Body of pancreas (tissue), 4 donors: ENCODE data around the gene THBS2.

Experiments
- POLR2A ChIP-seq, 3 donors: fragments of 450-650 bp; IDR thresholded peaks; one replicate each; pipeline ENCODE4 v1.6.1; 2016; ENCODE audit warnings: antibody characterized with exemption in 3 of 3, mild to moderate bottlenecking in 2 of 3
- TF ChIP-seq, protein P1 (sequence below), 7 experiments: fragments of 450-650 bp in 4 of 7; fragments of 200-600 bp in 3 of 7; sonication (generic) in 3 of 7; IDR thresholded peaks; one replicate each; pipeline ENCODE4 v1.5.1; 2016 to 2019; ENCODE audit warnings: antibody characterized with exemption in 7 of 7

DNA sequence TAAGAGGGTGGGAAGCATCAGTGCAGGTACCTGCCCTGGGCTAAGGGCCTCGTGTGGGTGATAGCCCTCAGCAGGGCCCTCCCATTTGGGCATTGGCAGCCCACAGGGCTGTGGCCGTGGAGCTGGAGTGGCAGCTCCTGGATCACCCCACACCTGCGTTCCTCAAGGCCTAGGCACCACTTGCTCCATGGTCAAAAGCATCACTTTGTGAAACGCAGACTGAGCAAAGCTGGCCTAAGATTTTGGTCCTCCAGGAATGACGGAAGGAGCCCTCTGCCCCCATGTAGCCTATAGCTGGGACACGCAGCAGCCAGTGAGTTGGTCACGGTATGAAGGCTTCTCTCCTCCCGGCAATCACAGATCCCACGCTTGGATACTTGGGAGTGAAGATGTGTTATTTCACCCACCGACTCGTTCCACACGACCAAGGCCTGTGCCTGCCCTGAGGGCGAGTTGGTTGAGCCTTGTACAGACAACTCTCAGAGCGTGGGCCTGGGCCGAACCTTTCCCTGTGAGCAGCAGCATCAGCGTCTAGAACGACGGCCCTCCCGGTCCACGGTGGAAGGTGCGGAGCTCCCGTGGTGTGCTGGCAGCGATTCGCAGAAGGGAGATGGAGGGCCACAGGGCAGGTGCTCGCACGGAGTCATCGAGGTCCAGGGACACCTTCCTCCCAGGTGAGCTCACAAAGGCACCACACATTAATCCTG lies 39.7 kb downstream of the THBS2 start:
- TF ChIP-seq, protein P1, sequence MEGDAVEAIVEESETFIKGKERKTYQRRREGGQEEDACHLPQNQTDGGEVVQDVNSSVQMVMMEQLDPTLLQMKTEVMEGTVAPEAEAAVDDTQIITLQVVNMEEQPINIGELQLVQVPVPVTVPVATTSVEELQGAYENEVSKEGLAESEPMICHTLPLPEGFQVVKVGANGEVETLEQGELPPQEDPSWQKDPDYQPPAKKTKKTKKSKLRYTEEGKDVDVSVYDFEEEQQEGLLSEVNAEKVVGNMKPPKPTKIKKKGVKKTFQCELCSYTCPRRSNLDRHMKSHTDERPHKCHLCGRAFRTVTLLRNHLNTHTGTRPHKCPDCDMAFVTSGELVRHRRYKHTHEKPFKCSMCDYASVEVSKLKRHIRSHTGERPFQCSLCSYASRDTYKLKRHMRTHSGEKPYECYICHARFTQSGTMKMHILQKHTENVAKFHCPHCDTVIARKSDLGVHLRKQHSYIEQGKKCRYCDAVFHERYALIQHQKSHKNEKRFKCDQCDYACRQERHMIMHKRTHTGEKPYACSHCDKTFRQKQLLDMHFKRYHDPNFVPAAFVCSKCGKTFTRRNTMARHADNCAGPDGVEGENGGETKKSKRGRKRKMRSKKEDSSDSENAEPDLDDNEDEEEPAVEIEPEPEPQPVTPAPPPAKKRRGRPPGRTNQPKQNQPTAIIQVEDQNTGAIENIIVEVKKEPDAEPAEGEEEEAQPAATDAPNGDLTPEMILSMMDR (IDR thresholded peaks at IDR 0.05), result no peak
- no peak for TF ChIP-seq POLR2A (IDR thresholded peaks at IDR 0.05)
